K562 (cell line): ENCODE data around the gene MTPN. TPM values are rescaled to one million over a fixed set of nuclear protein-coding genes. Genes with fewer than 3 reads are reported as not detected.

Experiments
- C11orf30 ChIP-seq: fragments of 450-650 bp; IDR thresholded peaks from 2 replicates; pipeline ENCODE4 v1.6.1; 2016; ENCODE audit warnings: low read depth, mild to moderate bottlenecking
- DPF2 ChIP-seq: fragments of 450-650 bp; IDR thresholded peaks from 2 replicates; pipeline ENCODE4 v1.6.1; 2016
- EGR1 ChIP-seq: fragments of 450-650 bp; conservative IDR thresholded peaks from 2 replicates; pipeline ENCODE4 v1.6.1; 2017; ENCODE audit warnings: mild to moderate bottlenecking
- FOSL1 ChIP-seq: fragments of 200-800 bp; sonication (Bioruptor generic); conservative IDR thresholded peaks from 2 replicates; pipeline ENCODE4 v1.6.1; 2016; ENCODE audit warnings: missing genetic modification characterization, missing compliant biosample characterization
- GABPB1 ChIP-seq: sonication (generic); formaldehyde crosslinking; IDR thresholded peaks from 2 replicates; pipeline ENCODE4 v1.8.0; 2022; ENCODE audit warnings: mild to moderate bottlenecking, missing genetic modification reagents
- IFI16 ChIP-seq: fragments of 250-450 bp; sonication (Bioruptor Pico); IDR thresholded peaks from 2 replicates; pipeline ENCODE4 v2.1.2; 2022; ENCODE audit warnings: mild to moderate bottlenecking, inconsistent platforms
- ILK ChIP-seq: fragments of 450-650 bp; IDR thresholded peaks from 2 replicates; pipeline ENCODE4 v1.6.1; 2016; ENCODE audit warnings: missing genetic modification characterization, low read depth, mild to moderate bottlenecking, missing compliant biosample characterization, moderate library complexity, borderline replicate concordance
- JUND ChIP-seq, 2 experiments: IDR thresholded peaks; 2 replicates in 1 of 2; 3 replicates in 1 of 2; pipeline ENCODE4 v1.6.1; 2011; ENCODE audit warnings: borderline replicate concordance in 2 of 2, low read depth in 2 of 2, low read length in 2 of 2, improper control_type of control experiment in 1 of 2, missing biosample characterization in 1 of 2, missing genetic modification characterization in 1 of 2, missing genetic modification reagents in 1 of 2
- MAFG ChIP-seq: fragments of 450-650 bp; conservative IDR thresholded peaks from 2 replicates; pipeline ENCODE4 v1.6.1; 2016; ENCODE audit warnings: missing genetic modification characterization, missing compliant biosample characterization
- SMARCA4 ChIP-seq: fragments of 450-650 bp; IDR thresholded peaks from 2 replicates; pipeline ENCODE4 v1.6.1; 2016
- SMARCE1 ChIP-seq: fragments of 450-650 bp; IDR thresholded peaks from 2 replicates; pipeline ENCODE4 v1.7.1; 2016; ENCODE audit warnings: mild to moderate bottlenecking
- TAF9B ChIP-seq: fragments of 450-650 bp; IDR thresholded peaks from 2 replicates; pipeline ENCODE4 v1.6.1; 2018; ENCODE audit warnings: mild to moderate bottlenecking; ENCODE audit not compliant: partially characterized antibody
- TRIM28 ChIP-seq: fragments of 450-650 bp; IDR thresholded peaks from 2 replicates; pipeline ENCODE4 v1.6.1; 2017
- ZBTB7A ChIP-seq: IDR thresholded peaks from 2 replicates; pipeline ENCODE4 v1.6.1; 2011; ENCODE audit warnings: low read depth, mild to moderate bottlenecking, low read length, moderate library complexity, borderline replicate concordance; ENCODE audit not compliant: control insufficient read depth
- polyA plus RNA-seq, 8 experiments: library from polyadenylated mRNA; depleted of rRNA in 4 of 8; stranded (reverse) in 5 of 8; unstranded in 3 of 8; fragments of >200 nt; fragmentation: Nextera tagmentation in 2 of 8; fragmentation: Illumina TruSeq in 1 of 8; extraction: Ambion mirVana in 2 of 8; extraction: Trizol in 1 of 8; gene quantifications; 2 replicates each; pipeline versions ENCODE4 v1.2.1 to v1.2.3, GENCODE V29; 2011 to 2014; ENCODE audit warnings: inconsistent platforms in 1 of 8, missing spikeins in 1 of 8
- total RNA-seq, 7 experiments: library from RNA; depleted of rRNA in 6 of 7; stranded (reverse); fragments of >200 nt in 6 of 7; fragmentation: Illumina TruSeq in 2 of 7; extraction: Trizol in 2 of 7; gene quantifications; 2 replicates each; pipeline versions ENCODE4 v1.2.1 to v1.2.3, GENCODE V29; 2011 to 2021; ENCODE audit warnings: low replicate concordance in 1 of 7
- TF ChIP-seq, protein P1 (sequence below): IDR thresholded peaks from 3 replicates; pipeline ENCODE4 v1.6.1; 2011; ENCODE audit warnings: borderline replicate concordance, mild to moderate bottlenecking, moderate library complexity; ENCODE audit not compliant: insufficient read length; ENCODE audit errors: extremely low read depth
- TF ChIP-seq, protein P2 (sequence below), 2 experiments: fragments of 450-650 bp; IDR thresholded peaks; 2 replicates each; pipeline ENCODE4 v1.6.1; 2016
- TF ChIP-seq, protein P3 (sequence below): fragments of 250-450 bp; sonication (Bioruptor Pico); IDR thresholded peaks from 2 replicates; pipeline ENCODE4 v1.8.0; 2021; ENCODE audit warnings: moderate library complexity, mild to moderate bottlenecking, inconsistent platforms
- TF ChIP-seq, protein P4 (sequence below), 2 experiments: fragments of 450-650 bp in 1 of 2; sonication (generic) in 1 of 2; formaldehyde crosslinking in 1 of 2; IDR thresholded peaks in 1 of 2; conservative IDR thresholded peaks in 1 of 2; 2 replicates each; pipeline versions ENCODE4 v1.6.1 to v1.8.1; 2016 to 2023; ENCODE audit warnings: mild to moderate bottlenecking in 2 of 2, moderate library complexity in 2 of 2, inconsistent platforms in 1 of 2, missing genetic modification reagents in 1 of 2
- TF ChIP-seq, protein P5 (sequence below): fragments of 250-450 bp; sonication (Bioruptor Pico); IDR thresholded peaks from 2 replicates; pipeline ENCODE4 v1.5.0; 2021; ENCODE audit warnings: mild to moderate bottlenecking, borderline replicate concordance

Gene MTPN
- total and polyA plus RNA-seq, 9 of the 15 experiments (the other 6 are each of a cell fraction or from before 2014, with no cell fraction given): 68.5 to 261 (median 156) TPM

DNA sequence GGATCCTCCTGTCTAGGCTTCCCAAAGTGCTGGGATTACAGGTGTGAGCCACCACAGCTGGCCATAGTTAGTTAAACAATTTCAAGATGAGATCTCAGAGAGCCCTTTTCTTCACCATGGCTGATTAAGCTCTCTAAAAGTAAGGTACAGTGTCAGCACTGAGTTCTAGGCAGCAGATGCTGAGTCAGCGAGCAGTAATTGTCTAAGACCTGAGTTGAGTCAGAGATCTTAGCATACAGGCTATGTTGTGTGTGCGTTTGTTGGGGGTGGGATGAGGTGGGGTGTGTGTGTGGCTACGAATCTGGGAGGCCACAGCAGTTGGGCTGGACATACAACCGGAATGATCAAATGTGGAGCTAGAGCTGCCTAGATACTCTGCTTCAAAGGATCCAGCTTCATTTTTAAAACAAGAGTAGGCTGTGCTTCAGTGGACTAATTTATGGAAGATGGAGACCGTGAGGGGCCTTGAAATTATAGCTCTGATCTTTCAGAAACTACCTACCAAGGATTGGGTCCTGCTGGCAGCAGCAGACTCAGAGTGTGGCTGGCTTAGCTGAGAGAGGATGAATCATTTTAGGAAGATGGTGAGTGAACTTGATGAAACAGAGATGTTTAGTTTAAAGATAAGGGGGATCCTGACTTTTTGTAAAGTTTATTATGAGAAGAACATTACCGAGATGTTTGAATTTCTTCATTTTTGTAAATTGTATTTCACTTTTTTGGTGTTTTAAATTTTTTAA is 17.5 kb upstream of the MTPN start (continued):
- TF ChIP-seq, protein P1, sequence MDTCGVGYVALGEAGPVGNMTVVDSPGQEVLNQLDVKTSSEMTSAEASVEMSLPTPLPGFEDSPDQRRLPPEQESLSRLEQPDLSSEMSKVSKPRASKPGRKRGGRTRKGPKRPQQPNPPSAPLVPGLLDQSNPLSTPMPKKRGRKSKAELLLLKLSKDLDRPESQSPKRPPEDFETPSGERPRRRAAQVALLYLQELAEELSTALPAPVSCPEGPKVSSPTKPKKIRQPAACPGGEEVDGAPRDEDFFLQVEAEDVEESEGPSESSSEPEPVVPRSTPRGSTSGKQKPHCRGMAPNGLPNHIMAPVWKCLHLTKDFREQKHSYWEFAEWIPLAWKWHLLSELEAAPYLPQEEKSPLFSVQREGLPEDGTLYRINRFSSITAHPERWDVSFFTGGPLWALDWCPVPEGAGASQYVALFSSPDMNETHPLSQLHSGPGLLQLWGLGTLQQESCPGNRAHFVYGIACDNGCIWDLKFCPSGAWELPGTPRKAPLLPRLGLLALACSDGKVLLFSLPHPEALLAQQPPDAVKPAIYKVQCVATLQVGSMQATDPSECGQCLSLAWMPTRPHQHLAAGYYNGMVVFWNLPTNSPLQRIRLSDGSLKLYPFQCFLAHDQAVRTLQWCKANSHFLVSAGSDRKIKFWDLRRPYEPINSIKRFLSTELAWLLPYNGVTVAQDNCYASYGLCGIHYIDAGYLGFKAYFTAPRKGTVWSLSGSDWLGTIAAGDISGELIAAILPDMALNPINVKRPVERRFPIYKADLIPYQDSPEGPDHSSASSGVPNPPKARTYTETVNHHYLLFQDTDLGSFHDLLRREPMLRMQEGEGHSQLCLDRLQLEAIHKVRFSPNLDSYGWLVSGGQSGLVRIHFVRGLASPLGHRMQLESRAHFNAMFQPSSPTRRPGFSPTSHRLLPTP: no peak
- TF ChIP-seq, protein P2, sequence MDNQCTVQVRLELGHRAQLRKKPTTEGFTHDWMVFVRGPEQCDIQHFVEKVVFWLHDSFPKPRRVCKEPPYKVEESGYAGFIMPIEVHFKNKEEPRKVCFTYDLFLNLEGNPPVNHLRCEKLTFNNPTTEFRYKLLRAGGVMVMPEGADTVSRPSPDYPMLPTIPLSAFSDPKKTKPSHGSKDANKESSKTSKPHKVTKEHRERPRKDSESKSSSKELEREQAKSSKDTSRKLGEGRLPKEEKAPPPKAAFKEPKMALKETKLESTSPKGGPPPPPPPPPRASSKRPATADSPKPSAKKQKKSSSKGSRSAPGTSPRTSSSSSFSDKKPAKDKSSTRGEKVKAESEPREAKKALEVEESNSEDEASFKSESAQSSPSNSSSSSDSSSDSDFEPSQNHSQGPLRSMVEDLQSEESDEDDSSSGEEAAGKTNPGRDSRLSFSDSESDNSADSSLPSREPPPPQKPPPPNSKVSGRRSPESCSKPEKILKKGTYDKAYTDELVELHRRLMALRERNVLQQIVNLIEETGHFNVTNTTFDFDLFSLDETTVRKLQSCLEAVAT (IDR thresholded peaks at IDR 0.05): no peak
- TF ChIP-seq MAFG (tag) (peak; percentile 96), SMARCE1 (peak; percentile 51; the same call in 1 of the 2 replicates), ILK (tag) (no peak), IFI16 (no peak), GABPB1 (CRISPR knock-in tag) (no peak), SMARCA4 (peak; percentile 66; the same call in 1 of the 2 replicates), DPF2 (peak; percentile 81), JUND (IDR thresholded peaks at IDR 0.05; ENCODE audit: borderline replicate concordance, low read depth, low read length) (peak; percentile 52; the same call in 1 of the 2 replicates), JUND (tag; IDR thresholded peaks at IDR 0.05; ENCODE audit: borderline replicate concordance, low read depth, low read length) (peak; percentile 52; the same call in 1 of the 3 replicates), ZBTB7A (0 out of 2 replicates have a peak, but pooled peaks have one; percentile 14), TRIM28 (peak; percentile 51; the same call in 1 of the 2 replicates), TAF9B (no peak), C11orf30 (peak; percentile 99), FOSL1 (tag) (peak; percentile 61), EGR1 (peak; percentile 36; the same call in 1 of the 2 replicates)
- TF ChIP-seq, protein P3, sequence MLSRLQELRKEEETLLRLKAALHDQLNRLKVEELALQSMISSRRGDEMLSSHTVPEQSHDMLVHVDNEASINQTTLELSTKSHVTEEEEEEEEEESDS: no peak
- TF ChIP-seq, protein P4, sequence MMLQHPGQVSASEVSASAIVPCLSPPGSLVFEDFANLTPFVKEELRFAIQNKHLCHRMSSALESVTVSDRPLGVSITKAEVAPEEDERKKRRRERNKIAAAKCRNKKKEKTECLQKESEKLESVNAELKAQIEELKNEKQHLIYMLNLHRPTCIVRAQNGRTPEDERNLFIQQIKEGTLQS (IDR thresholded peaks at IDR 0.05): peak; percentile 60
- TF ChIP-seq, protein P4 (CRISPR knock-in tag; conservative IDR thresholded peaks at IDR 0.05): no peak
- TF ChIP-seq, protein P5, sequence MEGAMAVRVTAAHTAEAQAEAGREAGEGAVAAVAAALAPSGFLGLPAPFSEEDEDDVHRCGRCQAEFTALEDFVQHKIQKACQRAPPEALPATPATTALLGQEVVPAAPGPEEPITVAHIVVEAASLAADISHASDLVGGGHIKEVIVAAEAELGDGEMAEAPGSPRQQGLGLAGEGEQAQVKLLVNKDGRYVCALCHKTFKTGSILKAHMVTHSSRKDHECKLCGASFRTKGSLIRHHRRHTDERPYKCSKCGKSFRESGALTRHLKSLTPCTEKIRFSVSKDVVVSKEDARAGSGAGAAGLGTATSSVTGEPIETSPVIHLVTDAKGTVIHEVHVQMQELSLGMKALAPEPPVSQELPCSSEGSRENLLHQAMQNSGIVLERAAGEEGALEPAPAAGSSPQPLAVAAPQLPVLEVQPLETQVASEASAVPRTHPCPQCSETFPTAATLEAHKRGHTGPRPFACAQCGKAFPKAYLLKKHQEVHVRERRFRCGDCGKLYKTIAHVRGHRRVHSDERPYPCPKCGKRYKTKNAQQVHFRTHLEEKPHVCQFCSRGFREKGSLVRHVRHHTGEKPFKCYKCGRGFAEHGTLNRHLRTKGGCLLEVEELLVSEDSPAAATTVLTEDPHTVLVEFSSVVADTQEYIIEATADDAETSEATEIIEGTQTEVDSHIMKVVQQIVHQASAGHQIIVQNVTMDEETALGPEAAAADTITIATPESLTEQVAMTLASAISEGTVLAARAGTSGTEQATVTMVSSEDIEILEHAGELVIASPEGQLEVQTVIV (CRISPR knock-in tag): no peak
